H1 (cell line): ENCODE results near the gene ZNHIT3. TPM values are rescaled to one million over a fixed set of nuclear protein-coding genes. Genes with fewer than 3 reads are reported as not detected.
A peak's percentile ranks its signal among the peaks of the same experiment; 100 is the strongest.

ENCODE experiments used
- CTCF ChIA-PET: fragments of 300-600 bp; sonication (Branson Sonifier 250); formaldehyde crosslinking; loops from one replicate; lab custom pipeline; 2021; ENCODE audit not compliant: partially characterized antibody; lab: Charles Lee
- POLR2A ChIA-PET: fragments of 300-600 bp; sonication (Branson Sonifier 250); formaldehyde crosslinking; loops from one replicate; lab custom pipeline; 2021; ENCODE audit warnings: inconsistent platforms; ENCODE audit not compliant: partially characterized antibody; lab: Charles Lee
- DNase-seq, 2 experiments: peaks; one replicate each; pipeline versions ENCODE4 v3.0.0 to v3.0.0-alpha.2; 2010 to 2022; ENCODE audit warnings: low spot score in 2 of 2, low read depth in 1 of 2, mixed read lengths in 1 of 2
- FAIRE-seq: peaks from 2 replicates; lab custom pipeline; 2011; peaks lifted over from hg19 to GRCh38; lab: Jason Lieb, UNC
- H2AFZ ChIP-seq: 2 replicates; pipeline ENCODE4 v1.8.1; 2012; ENCODE audit warnings: low read length, inconsistent platforms
- H2AK5ac ChIP-seq: 2 replicates; pipeline ENCODE4 v1.6.1; 2013; ENCODE audit warnings: low read depth, low read length
- H2BK120ac ChIP-seq: replicated peaks from 2 replicates; pipeline ENCODE3; 2013; ENCODE audit warnings: low read depth, low read length, inconsistent platforms
- H2BK12ac ChIP-seq: 2 replicates; pipeline ENCODE4 v1.6.1; 2013; ENCODE audit warnings: low read depth, low read length
- H2BK15ac ChIP-seq: 2 replicates; pipeline ENCODE4 v1.6.1; 2013; ENCODE audit warnings: low read length
- H2BK20ac ChIP-seq: 2 replicates; pipeline ENCODE4 v1.6.1; 2013; ENCODE audit warnings: low read length
- H2BK5ac ChIP-seq: 2 replicates; pipeline ENCODE4 v1.6.1; 2013; ENCODE audit warnings: low read depth, low read length
- H3K14ac ChIP-seq: 2 replicates; pipeline ENCODE4 v1.6.1; 2013; ENCODE audit warnings: inconsistent platforms; ENCODE audit not compliant: insufficient read length
- H3K18ac ChIP-seq: 2 replicates; pipeline ENCODE4 v1.6.1; 2013; ENCODE audit warnings: low read length; ENCODE audit errors: extremely low read depth
- H3K23ac ChIP-seq: 2 replicates; pipeline ENCODE4 v1.6.1; 2013; ENCODE audit warnings: inconsistent platforms; ENCODE audit not compliant: insufficient read length
- H3K23me2 ChIP-seq: 2 replicates; pipeline ENCODE4 v1.6.1; 2013; ENCODE audit warnings: low read depth, low read length
- H3K27ac ChIP-seq: 2 replicates; pipeline ENCODE4 v1.6.1; 2011; ENCODE audit warnings: low read depth, low read length, inconsistent platforms
- H3K27me3 ChIP-seq, 4 experiments: replicated peaks in 1 of 4; 1 replicate in 1 of 4; 2 replicates in 3 of 4; pipeline versions ENCODE4 v1.6.1 to v1.8.1; 2011 to 2013; ENCODE audit warnings: low read length in 3 of 4, mild to moderate bottlenecking in 3 of 4, inconsistent platforms in 2 of 4, mixed read lengths in 2 of 4, moderate library complexity in 1 of 4; ENCODE audit not compliant: control insufficient read depth in 3 of 4, insufficient read depth in 3 of 4; ENCODE audit errors: extremely low read depth in 1 of 4
- H3K36me3 ChIP-seq, 4 experiments: 2 replicates each; pipeline versions ENCODE4 v1.6.1 to v1.8.1; 2011 to 2013; ENCODE audit warnings: mild to moderate bottlenecking in 4 of 4, low read length in 3 of 4, moderate library complexity in 2 of 4, control low read depth in 1 of 4, inconsistent platforms in 1 of 4; ENCODE audit not compliant: insufficient read depth in 4 of 4, control insufficient read depth in 2 of 4
- H3K4ac ChIP-seq: replicated peaks from 2 replicates; pipeline ENCODE3; 2013; ENCODE audit warnings: low read length, low read depth, mixed read lengths, inconsistent platforms; ENCODE audit not compliant: insufficient read length
- H3K4me1 ChIP-seq, 4 experiments: replicated peaks in 1 of 4; 1 replicate in 1 of 4; 2 replicates in 3 of 4; pipeline versions ENCODE4 v1.6.1 to v1.8.1; 2011 to 2013; ENCODE audit warnings: low read length in 3 of 4, inconsistent platforms in 2 of 4, mixed read lengths in 1 of 4; ENCODE audit not compliant: insufficient read depth in 4 of 4, control insufficient read depth in 3 of 4
- H3K4me2 ChIP-seq, 2 experiments: 2 replicates each; pipeline versions ENCODE4 v1.6.1 to v1.8.1; 2011 to 2013; ENCODE audit warnings: low read depth in 2 of 2, low read length in 2 of 2, control low read depth in 1 of 2, inconsistent platforms in 1 of 2, mild to moderate bottlenecking in 1 of 2; ENCODE audit not compliant: insufficient read depth in 1 of 2
- H3K4me3 ChIP-seq, 4 experiments: fragments of 200-600, 300-600 bp in 1 of 4; sonication (generic), shearing (Covaris generic), sonication (Bioruptor Twin) in 1 of 4; 2 replicates each; pipeline versions ENCODE4 v1.5.1 to v1.8.1; 2011 to 2016; ENCODE audit warnings: low read length in 4 of 4, low read depth in 3 of 4, control low read depth in 2 of 4, inconsistent platforms in 2 of 4, mild to moderate bottlenecking in 2 of 4, mixed read lengths in 1 of 4, moderate library complexity in 1 of 4; ENCODE audit not compliant: insufficient read depth in 2 of 4; ENCODE audit errors: extremely low read depth in 1 of 4
- H3K56ac ChIP-seq: replicated peaks from 2 replicates; pipeline ENCODE3; 2013; ENCODE audit warnings: low read depth, mild to moderate bottlenecking, mixed read lengths, low read length, inconsistent platforms; ENCODE audit not compliant: insufficient read length
- H3K79me1 ChIP-seq: 2 replicates; pipeline ENCODE4 v1.6.1; 2013; ENCODE audit warnings: low read depth, low read length, control low read depth
- H3K79me2 ChIP-seq, 2 experiments: 2 replicates each; pipeline versions ENCODE4 v1.6.1 to v1.8.1; 2012 to 2013; ENCODE audit warnings: low read length in 2 of 2, mild to moderate bottlenecking in 2 of 2, inconsistent platforms in 1 of 2; ENCODE audit not compliant: insufficient read depth in 2 of 2, control insufficient read depth in 1 of 2
- H3K9ac ChIP-seq, 4 experiments: replicated peaks in 1 of 4; 1 replicate in 1 of 4; 2 replicates in 3 of 4; pipeline versions ENCODE4 v1.6.1 to v1.8.1; 2011 to 2013; ENCODE audit warnings: low read depth in 3 of 4, low read length in 3 of 4, control low read depth in 2 of 4, mild to moderate bottlenecking in 2 of 4, moderate library complexity in 2 of 4, inconsistent platforms in 1 of 4; ENCODE audit errors: extremely low read depth in 1 of 4
- H3K9me3 ChIP-seq, 2 experiments: 2 replicates each; pipeline versions ENCODE4 v1.6.1 to v1.8.1; 2012 to 2013; ENCODE audit warnings: mild to moderate bottlenecking in 2 of 2, moderate library complexity in 2 of 2, control low read depth in 1 of 2, inconsistent platforms in 1 of 2, low read depth in 1 of 2, low read length in 1 of 2, mixed read lengths in 1 of 2; ENCODE audit not compliant: insufficient read depth in 2 of 2
- H4K20me1 ChIP-seq, 2 experiments: replicated peaks in 1 of 2; 2 replicates each; pipeline versions ENCODE3 to v1.8.1; 2011 to 2013; ENCODE audit warnings: inconsistent platforms in 2 of 2, low read length in 2 of 2, mild to moderate bottlenecking in 1 of 2; ENCODE audit not compliant: insufficient read depth in 2 of 2, control insufficient read depth in 1 of 2
- H4K5ac ChIP-seq: 2 replicates; pipeline ENCODE4 v1.6.1; 2013; ENCODE audit warnings: low read length, low read depth, mixed read lengths, inconsistent platforms; ENCODE audit not compliant: insufficient read length
- H4K8ac ChIP-seq: 2 replicates; pipeline ENCODE4 v1.8.0; 2013; ENCODE audit warnings: mild to moderate bottlenecking, moderate library complexity, low read length, inconsistent platforms; ENCODE audit not compliant: insufficient read depth; ENCODE audit errors: extremely low read depth
- H4K91ac ChIP-seq: replicated peaks from 2 replicates; pipeline ENCODE3; 2013; ENCODE audit warnings: low read length, mixed read lengths, inconsistent platforms; ENCODE audit not compliant: insufficient read length
- NANOG ChIP-seq: IDR thresholded peaks from 2 replicates; pipeline ENCODE4 v1.6.1; 2011; ENCODE audit warnings: low read length, low read depth, mild to moderate bottlenecking, inconsistent platforms; ENCODE audit not compliant: insufficient read depth, poor library complexity, severe bottlenecking
- POLR2A ChIP-seq, 2 experiments: IDR thresholded peaks; 1 replicate in 1 of 2; 2 replicates in 1 of 2; pipeline ENCODE4 v1.6.1; 2011; ENCODE audit warnings: low read depth in 2 of 2, low read length in 2 of 2, mild to moderate bottlenecking in 2 of 2; ENCODE audit errors: control extremely low read depth in 1 of 2
- WGBS, 2 experiments: shearing (Covaris generic) in 1 of 2; methylation state at CpG; one replicate each; pipeline versions ENCODE4 v1.1.6 to v1.1.7; 2013 to 2015; ENCODE audit warnings: low lambda C conversion rate in 2 of 2, mixed read lengths in 2 of 2, inconsistent platforms in 1 of 2, low coverage in 1 of 2, missing lambda C conversion rate in 1 of 2; ENCODE audit not compliant: insufficient replicate concordance in 2 of 2, insufficient coverage in 1 of 2, insufficient read length in 1 of 2; ENCODE audit errors: extremely low coverage in 1 of 2, missing lambda C conversion rate in 1 of 2; 5-methylcytosine and 5-hydroxymethylcytosine counted together
- polyA plus RNA-seq, 7 experiments: library from polyadenylated mRNA; depleted of rRNA in 3 of 7; stranded (reverse) in 5 of 7; unstranded in 2 of 7; fragments of >200 nt in 5 of 7; fragments of 200-250 nt in 2 of 7; gene quantifications; 1 replicate in 5 of 7; 2 replicates in 1 of 7; 4 replicates in 1 of 7; pipeline versions ENCODE4 v1.2.1 to v1.2.3, GENCODE V29; 2011 to 2013; ENCODE audit warnings: missing spikeins in 2 of 7, mixed read lengths in 2 of 7
- total RNA-seq: library from RNA; stranded (reverse); fragmentation: NEBNext Ultra II Directional; extraction: Animal tissue kit (Norgen Biotek cat#: 25700); gene quantifications from 2 replicates; pipeline ENCODE4 v1.2.1, GENCODE V29; 2021

The ZNHIT3 gene
- total and polyA plus RNA-seq, 2 of the 8 experiments (the other 6 are each of a cell fraction or from before 2014, with no cell fraction given) = 59.1 to 147 TPM

DNA sequence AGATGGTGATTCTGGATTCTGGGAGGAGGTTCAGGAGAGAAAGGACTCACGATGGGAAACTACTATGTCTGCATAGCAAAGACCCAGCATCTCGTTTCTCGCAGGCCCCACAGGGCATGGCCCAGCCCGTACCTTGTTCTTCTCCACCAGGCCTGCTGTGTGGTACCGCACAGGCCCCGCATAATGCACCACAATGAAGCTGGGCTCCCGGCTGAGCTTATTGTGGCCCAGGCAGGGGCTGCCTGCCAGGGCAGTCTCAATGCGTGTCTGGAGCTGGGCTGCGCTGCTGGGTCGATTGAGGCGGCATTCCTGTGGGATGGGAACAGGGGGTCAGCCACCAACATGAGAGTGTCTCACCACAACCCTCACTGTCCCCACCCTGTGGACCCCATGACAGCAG, 20.4 kb downstream of the ZNHIT3 start:
- FAIRE-seq = no peak
- 0 out of 2 replicates have a peak, but pooled peaks cover 3% of the 10 kb centered on the region for H3K23me2 ChIP-seq
- H3K4me3 ChIP-seq = no peak overlapping the region
- no peak overlapping the region for H3K56ac ChIP-seq
- POLR2A ChIA-PET = interaction anchor here (1.2 to 13.9 kb wide), 8 partner anchors 10 to 94 kb away, joined by 3 to 205 read pairs (median 14); partner anchors contain the start of genes MYO19, PIGW and ZNHIT3
- CTCF ChIA-PET = interaction anchor here (1.3 kb wide), 1 partner anchor 21 kb away, joined by 3 read pairs; no protein-coding TSS in a partner anchor
- no peak overlapping the region for H3K27ac ChIP-seq
- no peak overlapping the region for H2BK15ac ChIP-seq
- no peak overlapping the region for H2BK5ac ChIP-seq
- H2AFZ ChIP-seq = no peak overlapping the region
- no peaks in the 10 kb centered on the region for H3K79me1 ChIP-seq
- H3K9ac ChIP-seq = no peak overlapping the region
- H4K8ac ChIP-seq = no peak overlapping the region
- H3K27me3 ChIP-seq = no peaks in the 10 kb centered on the region
- no peak overlapping the region for H4K5ac ChIP-seq
- no peak overlapping the region for H3K4me2 ChIP-seq
- no peak overlapping the region for H2BK120ac ChIP-seq
- no peak overlapping the region for H2BK20ac ChIP-seq
- no peak for DNase-seq
- peaks cover 2 to 5% of the 10 kb centered on the region in 2 experiments for H4K20me1 ChIP-seq
- TF ChIP-seq POLR2A (IDR thresholded peaks at IDR 0.05; ENCODE audit: control extremely low read depth in 1 of 2, low read depth in 2 of 2, low read length in 2 of 2) = 0 out of 3 replicates have a peak, but pooled peaks of 1 of the 2 experiments have one; percentile 7
- TF ChIP-seq NANOG = no peak
- no peaks in the 10 kb centered on the region for H3K4me1 ChIP-seq
- H3K9me3 ChIP-seq = no peaks in the 10 kb centered on the region
- H3K18ac ChIP-seq = no peak overlapping the region
- no peak overlapping the region for H4K91ac ChIP-seq
- H3K36me3 ChIP-seq = peaks cover 47 to 93% (median 90%) of the 10 kb centered on the region in 4 experiments; a peak in 7 of 8 replicates
- no peak overlapping the region for H3K14ac ChIP-seq
- H3K4ac ChIP-seq = no peak overlapping the region
- WGBS, 2 experiments = 94% methylated on average over 11 of the region's 11 CpGs; no CpG with 5 or more reads in 1 of the 2 experiments
- H2AK5ac ChIP-seq = no peak overlapping the region
- no peaks in the 10 kb centered on the region for H3K79me2 ChIP-seq
- H2BK12ac ChIP-seq = no peak overlapping the region
- H3K23ac ChIP-seq = no peak overlapping the region
